GM19239 (cell line): ENCODE data around the gene DGCR8.

Experiments used
- DNase-seq: peaks from one replicate; pipeline ENCODE4 v3.0.0; 2011; ENCODE audit warnings: low spot score; ENCODE audit not compliant: insufficient read length
- FAIRE-seq: peaks from 2 replicates; lab custom pipeline; 2011; peaks lifted over from hg19 to GRCh38; lab: Jason Lieb, UNC

The DGCR8 gene

GRCh38 chr22:20118300-20119020 is 38.4 kb downstream of the DGCR8 start:
- FAIRE-seq: peak; percentile 39
- no peak for DNase-seq

- DNase-seq: no peak
- FAIRE-seq: no peak
Observed at GRCh38 chr22:20121856-20122415, 41.9 kb downstream of the DGCR8 start.

GRCh38 chr22:20123366-20124082 is 43.5 kb downstream of the DGCR8 start:
- FAIRE-seq: no peak
- DNase-seq: no peak

- no peak for DNase-seq
- no peak for FAIRE-seq
Observed at GRCh38 chr22:20124083-20124787, 44.2 kb downstream of the DGCR8 start.

- FAIRE-seq: no peak
Observed at GRCh38 chr22:20125201-20126174, 45.4 kb downstream of the DGCR8 start.

GRCh38 chr22:20126284-20127029 is 46.4 kb downstream of the DGCR8 start:
- DNase-seq (no peak), FAIRE-seq (no peak)

More at GRCh38 chr22:20125201-20126174, 45.4 kb downstream of the DGCR8 start:
- no peak for DNase-seq

GRCh38 chr22:20127318-20127868 is 47.4 kb downstream of the DGCR8 start:
- DNase-seq (no peak), FAIRE-seq (no peak)

GRCh38 chr22:20127869-20128618 is 48.0 kb downstream of the DGCR8 start:
- DNase-seq (no peak), FAIRE-seq (no peak)

- DNase-seq (no peak), FAIRE-seq (no peak)
Observed at GRCh38 chr22:20128619-20128901, 48.5 kb downstream of the DGCR8 start.

GRCh38 chr22:20128902-20129746 is 49.1 kb downstream of the DGCR8 start:
- no peak for FAIRE-seq
- DNase-seq: no peak

GRCh38 chr22:20129747-20130014 is 49.6 kb downstream of the DGCR8 start:
- DNase-seq (no peak), FAIRE-seq (no peak)

- no peak for DNase-seq
- no peak for FAIRE-seq
Observed at GRCh38 chr22:20130319-20130718, 50.3 kb downstream of the DGCR8 start.

- FAIRE-seq (peak; percentile 81), DNase-seq (peak; percentile 91)
Observed at GRCh38 chr22:20130731-20131596, 50.9 kb downstream of the DGCR8 start.

- peak; percentile 69 for DNase-seq
Observed at GRCh38 chr22:20131597-20131858, 51.5 kb downstream of the DGCR8 start, which contains the start of gene ZDHHC8. Gene ZDHHC8, plus strand, starts transcription at chr22:20131804. Its CDS starts 144 bp downstream, at chr22:20131948.

GRCh38 chr22:20131859-20132685 is 52.0 kb downstream of the DGCR8 start:
- FAIRE-seq (no peak), DNase-seq (peak; percentile 45)

More at GRCh38 chr22:20131597-20131858, 51.5 kb downstream of the DGCR8 start, which contains the start of gene ZDHHC8:
- no peak for FAIRE-seq
